OCI-LY1 (cell line): Measurements from ENCODE around the gene HOXA5.

ENCODE experiments used
- H2AFZ ChIP-seq: fragments of 200-600 bp; sonication (generic), shearing (Covaris generic); 2 replicates; pipeline ENCODE4 v1.6.0; 2014; ENCODE audit warnings: antibody characterized with exemption, mild to moderate bottlenecking, low read length
- H3F3A ChIP-seq: fragments of 200-600 bp; sonication (generic), shearing (Covaris generic); 2 replicates; pipeline ENCODE4 v1.6.0; 2014; ENCODE audit warnings: mild to moderate bottlenecking, antibody characterized with exemption, low read length, moderate library complexity; ENCODE audit not compliant: insufficient read depth
- H3K27ac ChIP-seq: fragments of 200-600 bp; sonication (generic); 2 replicates; pipeline ENCODE4 v1.5.1; 2014; ENCODE audit warnings: low read length, mixed run types, mild to moderate bottlenecking, low read depth; ENCODE audit not compliant: poor library complexity, severe bottlenecking
- H3K27me3 ChIP-seq: fragments of 200-600 bp; sonication (generic); 2 replicates; pipeline ENCODE4 v1.6.0; 2014; ENCODE audit warnings: antibody characterized with exemption, mild to moderate bottlenecking, low read length, moderate library complexity; ENCODE audit not compliant: insufficient read depth
- H3K36me3 ChIP-seq: fragments of 200-600 bp; sonication (generic); 2 replicates; pipeline ENCODE4 v1.6.1; 2014; ENCODE audit warnings: mild to moderate bottlenecking, antibody characterized with exemption, low read length, moderate library complexity, mixed read lengths; ENCODE audit not compliant: insufficient read depth
- H3K4me1 ChIP-seq: fragments of 200-600 bp; sonication (generic); 2 replicates; pipeline ENCODE4 v1.5.1; 2014; ENCODE audit warnings: mild to moderate bottlenecking, low read length, moderate library complexity; ENCODE audit not compliant: insufficient read depth, severe bottlenecking
- H3K4me2 ChIP-seq: fragments of 200-600 bp; sonication (generic), shearing (Covaris generic); 2 replicates; pipeline ENCODE4 v1.6.1; 2014; ENCODE audit warnings: low read length
- H3K4me3 ChIP-seq: fragments of 200-600 bp; sonication (generic); 2 replicates; pipeline ENCODE4 v1.5.1; 2014; ENCODE audit warnings: low read length, low read depth, mild to moderate bottlenecking, mixed read lengths; ENCODE audit not compliant: poor library complexity, severe bottlenecking
- H3K79me2 ChIP-seq: fragments of 200-600 bp; shearing (Covaris generic); 2 replicates; pipeline ENCODE4 v1.6.1; 2016; ENCODE audit warnings: mixed run types, low read length, mixed read lengths; ENCODE audit not compliant: insufficient read depth
- H3K9ac ChIP-seq: fragments of 200-600 bp; sonication (generic), shearing (Covaris generic); 2 replicates; pipeline ENCODE4 v1.6.1; 2014; ENCODE audit warnings: mild to moderate bottlenecking, low read length, mixed read lengths
- H3K9me2 ChIP-seq: fragments of 200-600 bp; sonication (generic), shearing (Covaris generic); 2 replicates; pipeline ENCODE4 v1.6.1; 2014; ENCODE audit warnings: low read depth, mild to moderate bottlenecking, low read length, mixed read lengths
- H3K9me3 ChIP-seq: fragments of 200-600 bp; shearing (Covaris generic); 2 replicates; pipeline ENCODE4 v1.6.1; 2014; ENCODE audit warnings: low read length, mixed read lengths
- H4K20me1 ChIP-seq: fragments of 200-600 bp; sonication (generic), shearing (Covaris generic); 2 replicates; pipeline ENCODE4 v1.6.0; 2016; ENCODE audit warnings: mild to moderate bottlenecking, low read length; ENCODE audit not compliant: insufficient read depth
- CTCF ChIP-seq: fragments of 200-600 bp; sonication (generic), shearing (Covaris generic); IDR thresholded peaks from 2 replicates; pipeline ENCODE4 v1.5.1; 2017; ENCODE audit warnings: mild to moderate bottlenecking, antibody characterized with exemption, low read length, moderate library complexity, mixed read lengths
- EZH2 ChIP-seq: fragments of 200-600 bp; sonication (generic), shearing (Covaris generic); IDR thresholded peaks from 2 replicates; pipeline ENCODE4 v1.8.0; 2017; ENCODE audit warnings: borderline replicate concordance, mixed run types, mild to moderate bottlenecking, antibody characterized with exemption, low read length, moderate library complexity, mixed read lengths

The HOXA5 gene

DNA sequence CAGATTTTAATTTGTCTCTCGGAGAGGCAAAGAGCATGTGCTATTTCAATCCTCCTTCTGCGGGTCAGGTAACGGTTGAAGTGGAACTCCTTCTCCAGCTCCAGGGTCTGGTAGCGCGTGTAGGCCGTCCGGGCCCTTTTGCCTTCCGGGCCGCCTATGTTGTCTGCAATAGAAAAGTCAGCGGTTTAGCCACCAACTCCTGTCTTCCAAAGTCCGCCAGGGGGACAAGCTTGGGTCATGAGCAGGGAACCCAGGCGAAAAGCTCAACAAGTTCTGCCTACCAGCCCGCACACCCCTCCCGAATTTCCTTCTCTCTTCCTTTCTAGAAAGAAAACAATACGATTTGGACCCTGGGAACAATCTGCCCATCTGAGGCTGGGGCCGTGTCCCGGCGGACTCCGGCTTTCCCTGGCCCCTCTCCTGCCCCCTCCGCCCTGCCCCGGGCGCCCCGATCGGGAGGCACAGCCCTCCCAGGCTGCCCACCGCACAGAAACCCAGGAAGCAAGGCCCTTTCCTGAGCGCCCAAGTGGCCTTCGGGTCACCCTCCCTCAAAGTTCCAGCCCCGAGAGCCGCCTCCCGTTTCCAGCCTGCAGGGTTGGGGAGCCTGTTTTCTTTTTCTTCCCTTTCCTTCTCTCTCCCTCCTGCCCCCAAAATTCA, 1.4 kb downstream of the HOXA5 start:
- H3K27me3 ChIP-seq: no peaks in the 10 kb centered on the region; the same call in 1 of the 2 replicates
- no peaks in the 10 kb centered on the region for H3K79me2 ChIP-seq
- H3K4me2 ChIP-seq: peak overlapping the region; percentile 82; the same call in 1 of the 2 replicates
- no peak overlapping the region for H3K27ac ChIP-seq
- no peaks in the 10 kb centered on the region for H4K20me1 ChIP-seq
- no peak overlapping the region for H2AFZ ChIP-seq
- H3K9ac ChIP-seq: no peak overlapping the region
- TF ChIP-seq EZH2 (no peak), CTCF (no peak)
- H3K4me1 ChIP-seq: peaks cover 24% of the 10 kb centered on the region
- no peaks in the 10 kb centered on the region for H3K9me2 ChIP-seq
- H3F3A ChIP-seq: no peaks in the 10 kb centered on the region
- H3K9me3 ChIP-seq: no peaks in the 10 kb centered on the region
- H3K4me3 ChIP-seq: no peak overlapping the region
- no peaks in the 10 kb centered on the region for H3K36me3 ChIP-seq

DNA sequence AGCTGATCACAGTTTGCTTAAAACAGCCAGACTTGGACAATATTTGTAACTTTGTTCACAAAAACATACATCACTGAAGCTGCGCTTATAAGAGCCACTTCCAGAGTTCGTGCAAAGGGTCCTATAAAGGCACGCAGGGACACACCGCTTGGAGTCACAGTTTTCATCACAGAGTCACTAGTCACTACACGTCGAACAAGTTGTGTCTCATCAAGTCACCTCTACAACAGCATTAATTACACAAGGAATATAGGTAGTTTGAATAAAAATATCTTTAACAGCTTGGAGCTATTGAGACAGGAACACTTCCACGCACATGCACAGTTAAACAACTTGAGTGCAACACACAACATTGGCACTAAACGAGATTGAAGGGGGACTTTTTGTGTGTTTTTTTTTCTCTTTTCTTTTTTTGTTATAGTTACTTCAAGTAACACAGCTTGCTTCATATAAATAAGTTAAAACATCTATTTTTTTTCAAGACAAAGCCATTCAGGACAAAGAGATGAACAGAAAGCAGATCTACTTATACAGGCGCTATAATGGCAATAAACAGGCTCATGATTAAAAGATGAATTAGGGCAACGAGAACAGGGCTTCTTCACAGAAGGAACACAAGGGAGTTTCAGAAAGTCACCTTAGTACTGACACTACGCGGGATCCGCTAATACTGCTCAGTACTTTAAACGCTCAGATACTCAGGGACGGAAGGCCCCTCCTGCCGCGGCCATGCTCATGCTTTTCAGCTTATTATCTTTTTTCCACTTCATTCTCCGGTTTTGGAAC, 2.2 kb downstream of the HOXA5 start:
- TF ChIP-seq CTCF: no peak
- Histone ChIP-seq H3K4me1 (peaks cover 24% of the 10 kb centered on the region), H3K27me3 (no peaks in the 10 kb centered on the region; the same call in 1 of the 2 replicates), H3K79me2 (no peaks in the 10 kb centered on the region), H2AFZ (no peak overlapping the region), H4K20me1 (no peaks in the 10 kb centered on the region), H3K27ac (no peak overlapping the region), H3K4me3 (no peak overlapping the region), H3F3A (no peaks in the 10 kb centered on the region), H3K9me3 (no peaks in the 10 kb centered on the region), H3K4me2 (no peak overlapping the region), H3K36me3 (no peaks in the 10 kb centered on the region), H3K9me2 (no peaks in the 10 kb centered on the region), H3K9ac (no peak overlapping the region)

- no peaks in the 10 kb centered on the region for H3K9me2 ChIP-seq
- TF ChIP-seq CTCF (no peak), EZH2 (no peak)
- H3F3A ChIP-seq: no peaks in the 10 kb centered on the region
- no peak overlapping the region for H3K4me2 ChIP-seq
- H3K27ac ChIP-seq: no peak overlapping the region
- H3K4me3 ChIP-seq: no peak overlapping the region
- H3K36me3 ChIP-seq: no peaks in the 10 kb centered on the region
- H3K4me1 ChIP-seq: peaks cover 20% of the 10 kb centered on the region
- H4K20me1 ChIP-seq: no peaks in the 10 kb centered on the region
- H3K79me2 ChIP-seq: no peaks in the 10 kb centered on the region
- no peaks in the 10 kb centered on the region for H3K9me3 ChIP-seq
- H3K9ac ChIP-seq: no peak overlapping the region
- H3K27me3 ChIP-seq: no peaks in the 10 kb centered on the region; the same call in 1 of the 2 replicates
- H2AFZ ChIP-seq: no peak overlapping the region
Measured at GRCh38 chr7:27140126-27140857, 3.2 kb downstream of the HOXA5 start.
